Prostate gland (tissue), 2 donors: Measurements from ENCODE around the gene HNRNPA1L2.

ENCODE experiments used
- CTCF ChIP-seq, 4 experiments: fragments of 200-600 bp in 2 of 4; fragments of 450-650 bp in 2 of 4; sonication (generic) in 2 of 4; IDR thresholded peaks; 1 replicate in 3 of 4; 2 replicates in 1 of 4; pipeline ENCODE4 v1.5.1; 2016 to 2019; ENCODE audit warnings: antibody characterized with exemption in 4 of 4, mild to moderate bottlenecking in 2 of 4, moderate library complexity in 2 of 4
- POLR2AphosphoS5 ChIP-seq: sonication (generic); formaldehyde crosslinking; IDR thresholded peaks from one replicate; pipeline ENCODE4 v1.6.1; 2017; ENCODE audit warnings: antibody characterized with exemption

GRCh38 chr13:52677823-52678222 is 35.6 kb downstream of the HNRNPA1L2 start:
- TF ChIP-seq CTCF (IDR thresholded peaks at IDR 0.05) (no peak), POLR2AphosphoS5 (no peak)
